ENCODE data around the gene LTBP1.

DNA sequence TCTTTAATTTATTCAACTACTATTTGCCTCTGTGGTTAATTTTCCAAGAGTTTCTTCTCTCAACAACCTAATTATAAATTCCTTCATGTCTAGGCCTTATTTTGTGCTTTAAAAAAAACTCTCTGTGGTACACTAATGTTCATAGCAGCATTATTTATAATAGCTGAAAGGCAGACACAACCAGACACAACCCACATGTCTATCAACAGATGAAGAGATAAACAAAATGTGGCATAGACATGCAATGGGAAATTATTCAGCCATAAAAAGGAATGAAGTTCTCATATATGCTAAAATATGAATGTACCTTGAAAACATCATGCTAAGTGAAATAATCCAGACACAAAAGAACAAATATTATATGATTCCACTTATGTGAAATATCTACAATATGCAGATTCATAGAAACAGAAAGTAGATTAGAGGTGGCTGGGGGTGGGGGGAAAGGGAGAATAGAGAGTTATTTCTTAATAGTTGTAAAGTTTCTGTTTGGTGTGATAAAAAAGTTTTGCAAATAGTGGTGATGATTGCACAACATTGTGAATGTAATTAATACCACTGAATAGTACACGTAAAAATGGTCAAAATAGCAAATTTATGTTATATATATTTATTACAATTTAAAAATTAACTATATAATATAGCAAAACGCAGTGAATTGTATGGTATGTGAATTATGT, 501.6 kb downstream of the LTBP1 start:
- TF ChIP-seq, protein P1, sequence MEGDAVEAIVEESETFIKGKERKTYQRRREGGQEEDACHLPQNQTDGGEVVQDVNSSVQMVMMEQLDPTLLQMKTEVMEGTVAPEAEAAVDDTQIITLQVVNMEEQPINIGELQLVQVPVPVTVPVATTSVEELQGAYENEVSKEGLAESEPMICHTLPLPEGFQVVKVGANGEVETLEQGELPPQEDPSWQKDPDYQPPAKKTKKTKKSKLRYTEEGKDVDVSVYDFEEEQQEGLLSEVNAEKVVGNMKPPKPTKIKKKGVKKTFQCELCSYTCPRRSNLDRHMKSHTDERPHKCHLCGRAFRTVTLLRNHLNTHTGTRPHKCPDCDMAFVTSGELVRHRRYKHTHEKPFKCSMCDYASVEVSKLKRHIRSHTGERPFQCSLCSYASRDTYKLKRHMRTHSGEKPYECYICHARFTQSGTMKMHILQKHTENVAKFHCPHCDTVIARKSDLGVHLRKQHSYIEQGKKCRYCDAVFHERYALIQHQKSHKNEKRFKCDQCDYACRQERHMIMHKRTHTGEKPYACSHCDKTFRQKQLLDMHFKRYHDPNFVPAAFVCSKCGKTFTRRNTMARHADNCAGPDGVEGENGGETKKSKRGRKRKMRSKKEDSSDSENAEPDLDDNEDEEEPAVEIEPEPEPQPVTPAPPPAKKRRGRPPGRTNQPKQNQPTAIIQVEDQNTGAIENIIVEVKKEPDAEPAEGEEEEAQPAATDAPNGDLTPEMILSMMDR (IDR thresholded peaks at IDR 0.05; ENCODE audit: poor library complexity): no peak
- TF ChIP-seq EZH2phosphoT487 (IDR thresholded peaks at IDR 0.05; ENCODE audit: low read depth, severe bottlenecking, unreplicated experiment) (no peak), EZH2 (IDR thresholded peaks at IDR 0.05; ENCODE audit: borderline replicate concordance) (no peak)

Data from hepatocyte (in vitro differentiated cells).